ENCODE results near the gene S1PR3. TPM values are rescaled to one million over a fixed set of nuclear protein-coding genes. Genes with fewer than 3 reads are reported as not detected.

S1PR3 gene
- total RNA-seq, 1 donor from 2014 or later, result 3.0 TPM

- DNase-seq (ENCODE audit: low spot score), result peak; percentile 12
- peaks cover 32% of the 10 kb centered on the region for H3K27me3 Mint-ChIP-seq (ENCODE audit: insufficient read depth)
Observed at GRCh38 chr9:88988796-88989641, 2.2 kb upstream of the S1PR3 start.

GRCh38 chr9:88990041-88990728, 1.1 kb upstream of the S1PR3 start:
- no peaks in the 10 kb centered on the region for H3K9me3 Mint-ChIP-seq
- intact Hi-C loops (cut with micrococcal nuclease), result no loop called here
- H3K4me3 Mint-ChIP-seq, result no peak overlapping the region
- peaks cover 25% of the 10 kb centered on the region for H3K4me1 Mint-ChIP-seq (ENCODE audit: low read depth)
- no peaks in the 10 kb centered on the region for H3K36me3 Mint-ChIP-seq (ENCODE audit: low read depth)
- H3K27ac Mint-ChIP-seq, result no peak overlapping the region
- no peak for DNase-seq (ENCODE audit: low spot score)
- H3K27me3 Mint-ChIP-seq (ENCODE audit: insufficient read depth), result peaks cover 36% of the 10 kb centered on the region

More at GRCh38 chr9:88988796-88989641, 2.2 kb upstream of the S1PR3 start:
- H3K4me3 Mint-ChIP-seq, result peak overlapping the region; percentile 77
- H3K36me3 Mint-ChIP-seq (ENCODE audit: low read depth), result no peaks in the 10 kb centered on the region
- H3K4me1 Mint-ChIP-seq (ENCODE audit: low read depth), result peaks cover 25% of the 10 kb centered on the region
- no peaks in the 10 kb centered on the region for H3K9me3 Mint-ChIP-seq
- intact Hi-C loops (cut with micrococcal nuclease), result loop anchor here (1.0 to 2.0 kb wide), 4 partner anchors 13 to 685 kb away; no protein-coding TSS in a partner anchor
- H3K27ac Mint-ChIP-seq, result peak overlapping the region; percentile 82

- H3K4me1 Mint-ChIP-seq (ENCODE audit: low read depth), result peaks cover 23% of the 10 kb centered on the region
- H3K27me3 Mint-ChIP-seq (ENCODE audit: insufficient read depth), result peaks cover 34% of the 10 kb centered on the region
- no peak overlapping the region for H3K4me3 Mint-ChIP-seq
- no peak overlapping the region for H3K27ac Mint-ChIP-seq
- no peaks in the 10 kb centered on the region for H3K36me3 Mint-ChIP-seq (ENCODE audit: low read depth)
- H3K9me3 Mint-ChIP-seq, result no peaks in the 10 kb centered on the region
- intact Hi-C loops (cut with micrococcal nuclease), result no loop called here
- no peak for DNase-seq (ENCODE audit: low spot score)
Observed at GRCh38 chr9:88990729-88991065, 571 bp upstream of the S1PR3 start.

- Mint-ChIP-seq H3K27me3 (ENCODE audit: insufficient read depth) (peaks cover 34% of the 10 kb centered on the region), H3K9me3 (no peaks in the 10 kb centered on the region), H3K4me3 (peak overlapping the region; percentile 68), H3K27ac (no peak overlapping the region), H3K36me3 (ENCODE audit: low read depth) (no peaks in the 10 kb centered on the region), H3K4me1 (ENCODE audit: low read depth) (peaks cover 19% of the 10 kb centered on the region)
- DNase-seq (ENCODE audit: low spot score), result no peak
- intact Hi-C loops (cut with micrococcal nuclease), result no loop called here
Observed at GRCh38 chr9:88992556-88992955, 1.3 kb downstream of the S1PR3 start.

- Mint-ChIP-seq H3K36me3 (ENCODE audit: low read depth) (no peaks in the 10 kb centered on the region), H3K4me3 (no peak overlapping the region), H3K4me1 (ENCODE audit: low read depth) (peaks cover 17% of the 10 kb centered on the region), H3K9me3 (no peaks in the 10 kb centered on the region), H3K27me3 (ENCODE audit: insufficient read depth) (peaks cover 37% of the 10 kb centered on the region), H3K27ac (no peak overlapping the region)
- no peak for DNase-seq (ENCODE audit: low spot score)
- intact Hi-C loops (cut with micrococcal nuclease), result no loop called here
Observed at GRCh38 chr9:88993327-88993726, 2.1 kb downstream of the S1PR3 start.

- Mint-ChIP-seq H3K4me3 (no peak overlapping the region), H3K27ac (no peak overlapping the region), H3K36me3 (ENCODE audit: low read depth) (no peaks in the 10 kb centered on the region), H3K4me1 (ENCODE audit: low read depth) (peaks cover 11% of the 10 kb centered on the region), H3K27me3 (ENCODE audit: insufficient read depth) (peaks cover 37% of the 10 kb centered on the region), H3K9me3 (no peaks in the 10 kb centered on the region)
- intact Hi-C loops (cut with micrococcal nuclease), result no loop called here
- DNase-seq (ENCODE audit: low spot score), result no peak
Observed at GRCh38 chr9:88993871-88994460, 2.7 kb downstream of the S1PR3 start.

GRCh38 chr9:88994469-88995199, 3.4 kb downstream of the S1PR3 start:
- peaks cover 4% of the 10 kb centered on the region for H3K4me1 Mint-ChIP-seq (ENCODE audit: low read depth)
- no peak overlapping the region for H3K27ac Mint-ChIP-seq
- no peak overlapping the region for H3K4me3 Mint-ChIP-seq
- intact Hi-C loops (cut with micrococcal nuclease), result no loop called here
- DNase-seq (ENCODE audit: low spot score), result no peak
- peaks cover 35% of the 10 kb centered on the region for H3K27me3 Mint-ChIP-seq (ENCODE audit: insufficient read depth)
- no peaks in the 10 kb centered on the region for H3K36me3 Mint-ChIP-seq (ENCODE audit: low read depth)
- H3K9me3 Mint-ChIP-seq, result no peaks in the 10 kb centered on the region

- Mint-ChIP-seq H3K4me3 (no peak overlapping the region), H3K27me3 (ENCODE audit: insufficient read depth) (peaks cover 31% of the 10 kb centered on the region), H3K4me1 (ENCODE audit: low read depth) (no peaks in the 10 kb centered on the region), H3K36me3 (ENCODE audit: low read depth) (no peaks in the 10 kb centered on the region), H3K27ac (no peak overlapping the region), H3K9me3 (no peaks in the 10 kb centered on the region)
- intact Hi-C loops (cut with micrococcal nuclease), result no loop called here
- no peak for DNase-seq (ENCODE audit: low spot score)
Observed at GRCh38 chr9:88995200-88995577, 3.9 kb downstream of the S1PR3 start.

GRCh38 chr9:88995627-88996026, 4.4 kb downstream of the S1PR3 start:
- intact Hi-C loops (cut with micrococcal nuclease), result no loop called here
- Mint-ChIP-seq H3K4me3 (no peak overlapping the region), H3K27ac (no peak overlapping the region), H3K36me3 (ENCODE audit: low read depth) (no peaks in the 10 kb centered on the region), H3K27me3 (ENCODE audit: insufficient read depth) (peaks cover 28% of the 10 kb centered on the region), H3K9me3 (no peaks in the 10 kb centered on the region), H3K4me1 (ENCODE audit: low read depth) (no peaks in the 10 kb centered on the region)
- no peak for DNase-seq (ENCODE audit: low spot score)

- Mint-ChIP-seq H3K4me3 (no peak overlapping the region), H3K9me3 (no peaks in the 10 kb centered on the region)
- intact Hi-C loops (cut with micrococcal nuclease), result no loop called here
Observed at GRCh38 chr9:88996046-88996920, 5.0 kb downstream of the S1PR3 start.

GRCh38 chr9:88996921-88997235, 5.6 kb downstream of the S1PR3 start:
- Mint-ChIP-seq H3K27ac (no peak overlapping the region), H3K36me3 (ENCODE audit: low read depth) (no peaks in the 10 kb centered on the region), H3K4me3 (no peak overlapping the region), H3K9me3 (no peaks in the 10 kb centered on the region), H3K4me1 (ENCODE audit: low read depth) (peaks cover 6% of the 10 kb centered on the region), H3K27me3 (ENCODE audit: insufficient read depth) (peaks cover 31% of the 10 kb centered on the region)
- intact Hi-C loops (cut with micrococcal nuclease), result no loop called here
- no peak for DNase-seq (ENCODE audit: low spot score)

More at GRCh38 chr9:88996046-88996920, 5.0 kb downstream of the S1PR3 start:
- H3K4me1 Mint-ChIP-seq (ENCODE audit: low read depth), result peaks cover 6% of the 10 kb centered on the region
- peaks cover 32% of the 10 kb centered on the region for H3K27me3 Mint-ChIP-seq (ENCODE audit: insufficient read depth)
- no peak overlapping the region for H3K27ac Mint-ChIP-seq
- no peaks in the 10 kb centered on the region for H3K36me3 Mint-ChIP-seq (ENCODE audit: low read depth)
- DNase-seq (ENCODE audit: low spot score), result no peak

- peaks cover 25% of the 10 kb centered on the region for H3K27me3 Mint-ChIP-seq (ENCODE audit: insufficient read depth)
- H3K4me1 Mint-ChIP-seq (ENCODE audit: low read depth), result peaks cover 6% of the 10 kb centered on the region
- no peak overlapping the region for H3K4me3 Mint-ChIP-seq
- H3K9me3 Mint-ChIP-seq, result no peaks in the 10 kb centered on the region
- H3K27ac Mint-ChIP-seq, result no peak overlapping the region
- intact Hi-C loops (cut with micrococcal nuclease), result no loop called here
- H3K36me3 Mint-ChIP-seq (ENCODE audit: low read depth), result no peaks in the 10 kb centered on the region
- DNase-seq (ENCODE audit: low spot score), result no peak
Observed at GRCh38 chr9:88997646-88998045, 6.4 kb downstream of the S1PR3 start.

Measured in activated T-helper 1 cell treated with anti-CD3 and anti-CD28 coated beads, Interleukin-12 subunit alpha, Interleukin-12 subunit beta, Interleukin-2, Interleukin-4 antibody, amounts not matched to agents 30 ng/mL and 10 ng/mL and 1 ng/mL, durations not matched to agents 14 hours and 24 hours and 36 hours (primary cell).